Suprapubic skin (tissue), 4 donors: ENCODE results near the gene NCAM2.

ENCODE experiments used
- CTCF ChIP-seq, 2 donors: fragments of 200-600 bp in 1 of 2; fragments of 450-650 bp in 1 of 2; sonication (generic) in 1 of 2; IDR thresholded peaks; one replicate each; pipeline ENCODE4 v1.5.1; 2016 to 2019; ENCODE audit warnings: antibody characterized with exemption in 2 of 2, mild to moderate bottlenecking in 1 of 2, moderate library complexity in 1 of 2
- EP300 ChIP-seq: sonication (generic); formaldehyde crosslinking; IDR thresholded peaks from one replicate; pipeline ENCODE4 v1.6.1; 2017; ENCODE audit warnings: antibody characterized with exemption
- POLR2A ChIP-seq, 2 donors: fragments of 450-650 bp; IDR thresholded peaks; one replicate each; pipeline ENCODE4 v1.6.1; 2017; ENCODE audit warnings: antibody characterized with exemption in 2 of 2, mild to moderate bottlenecking in 2 of 2, moderate library complexity in 2 of 2
- POLR2AphosphoS5 ChIP-seq, 3 donors: sonication (generic); formaldehyde crosslinking; IDR thresholded peaks; one replicate each; pipeline ENCODE4 v1.6.1; 2017; ENCODE audit warnings: antibody characterized with exemption in 3 of 3

DNA sequence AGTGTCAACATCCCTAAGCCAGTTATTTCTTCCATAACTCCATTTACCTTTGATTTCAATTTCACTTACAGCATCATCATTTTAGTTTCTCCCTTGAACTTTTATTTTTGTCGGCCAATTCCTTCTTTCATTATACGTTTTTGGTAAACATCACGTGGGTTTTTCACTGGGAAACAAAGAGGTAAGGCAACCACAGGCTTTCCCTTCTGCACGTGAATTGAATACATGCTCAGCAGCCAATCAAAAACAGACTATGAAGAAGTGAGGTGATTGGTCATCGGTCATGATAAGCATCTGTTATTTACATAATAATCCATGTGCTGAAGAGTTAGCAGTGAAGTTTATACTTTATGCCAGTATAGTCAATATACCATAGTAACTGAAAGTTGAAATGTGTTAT lies 98.7 kb downstream of the NCAM2 start:
- TF ChIP-seq POLR2AphosphoS5 (IDR thresholded peaks at IDR 0.05) (no peak), CTCF (IDR thresholded peaks at IDR 0.05) (no peak), POLR2A (IDR thresholded peaks at IDR 0.05) (no peak), EP300 (no peak)
